HG03159 (cell line): Measurements from ENCODE around the gene TBL1X.

Experiments used
- ATAC-seq: cut with Tn5 transposase; IDR thresholded peaks from one replicate; pipeline ENCODE4 v1.9.1; 2021; ENCODE audit warnings: mild to moderate bottlenecking, moderate library complexity; ENCODE audit not compliant: unreplicated experiment

The TBL1X gene

DNA sequence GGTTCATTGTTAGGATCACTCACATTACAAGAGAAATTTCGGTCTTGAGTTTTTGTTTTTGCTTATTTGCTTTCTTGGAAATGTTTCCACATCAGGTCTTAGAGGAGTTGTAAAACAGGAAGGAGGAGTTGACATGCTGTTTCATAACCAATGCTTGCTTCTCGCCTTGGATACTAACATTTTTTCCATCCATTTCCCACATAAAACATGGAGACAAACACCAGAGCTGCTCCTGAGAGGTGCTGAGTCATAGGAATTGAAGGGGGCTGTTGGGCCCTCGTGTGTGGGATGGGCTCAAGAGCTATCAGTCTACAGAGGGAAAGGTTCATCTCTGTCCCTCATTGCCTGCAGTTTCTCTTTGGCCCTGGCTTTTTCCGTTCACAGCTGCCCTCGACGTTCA, 29.9 kb downstream of the TBL1X start:
- ATAC-seq = no peak

DNA sequence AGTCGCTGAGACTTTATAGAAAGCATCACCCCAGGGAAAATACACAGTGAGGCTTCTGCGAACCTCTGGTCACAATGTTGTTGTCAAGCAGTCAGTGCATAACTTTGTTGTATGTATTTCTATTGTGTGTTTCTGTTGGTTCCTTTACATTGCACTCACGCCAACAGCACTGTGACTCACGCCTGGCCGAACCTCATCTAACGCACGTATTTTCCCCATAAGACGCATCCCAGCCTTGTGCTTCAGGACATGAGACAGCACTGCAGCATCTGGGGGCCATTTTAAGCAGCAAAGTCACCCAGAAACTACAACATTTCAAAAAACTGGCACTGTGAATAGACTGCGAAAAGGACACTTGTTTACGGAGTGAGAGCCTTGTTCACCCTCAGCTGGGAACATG, 30.6 kb downstream of the TBL1X start:
- no peak for ATAC-seq

DNA sequence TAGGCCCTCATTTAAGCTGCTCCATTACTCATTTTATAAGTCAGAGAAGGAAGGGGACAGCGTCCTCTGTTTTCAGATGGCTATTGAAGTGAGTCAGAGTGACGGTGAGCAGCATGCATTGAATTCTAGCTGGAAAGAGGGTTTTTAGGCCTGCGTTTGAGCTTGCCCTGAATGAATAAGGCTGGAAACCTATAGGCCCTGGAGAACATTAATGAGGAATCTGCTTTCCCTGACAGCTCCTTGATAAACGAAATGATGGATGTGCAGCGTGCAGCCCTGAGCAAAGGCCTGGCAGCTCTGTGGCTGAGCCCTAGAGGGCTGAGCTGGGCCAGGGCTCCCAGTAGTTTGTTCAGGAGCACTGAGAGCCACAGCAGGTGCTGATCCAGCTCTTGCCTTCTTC, 33.4 kb downstream of the TBL1X start:
- ATAC-seq = no peak

DNA sequence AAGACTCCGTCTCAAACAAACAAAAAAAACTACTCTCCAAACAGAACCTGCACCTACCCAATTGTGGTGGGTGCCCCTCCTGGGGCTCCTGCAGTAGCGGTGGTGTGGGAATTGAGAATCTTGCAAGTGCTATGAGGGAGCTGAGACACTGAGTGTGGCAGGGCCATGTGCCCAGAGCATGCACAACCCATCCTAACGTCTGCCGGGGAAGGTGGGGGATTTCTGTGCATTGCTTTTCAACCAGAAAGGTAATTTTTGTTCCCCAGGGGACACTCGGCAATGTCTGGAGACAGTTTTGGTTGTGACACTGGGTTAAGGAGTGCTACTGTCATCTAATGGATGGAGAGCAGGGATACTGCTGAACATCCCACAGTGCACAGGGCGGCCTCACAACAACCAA, 35.7 kb downstream of the TBL1X start:
- ATAC-seq = no peak

DNA sequence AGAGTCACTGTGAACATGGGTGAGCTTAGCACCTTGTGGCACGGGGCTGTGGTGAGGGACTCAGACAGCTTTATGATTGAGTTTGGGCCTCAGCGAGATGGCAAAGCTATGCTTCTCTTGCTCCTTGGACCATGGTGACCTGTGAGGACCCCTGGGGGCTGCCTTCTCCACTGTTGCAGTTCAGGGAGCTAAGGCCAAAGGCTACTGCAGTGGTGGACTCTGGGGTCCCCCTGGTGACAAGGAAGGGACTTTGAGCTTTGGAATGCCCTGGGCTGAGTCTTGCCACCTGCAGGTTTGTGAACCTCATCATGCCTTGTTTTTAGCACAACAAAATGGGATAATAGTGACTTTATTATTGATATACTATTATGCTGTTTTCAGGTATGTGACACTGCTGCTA, 36.5 kb downstream of the TBL1X start:
- ATAC-seq = no peak

DNA sequence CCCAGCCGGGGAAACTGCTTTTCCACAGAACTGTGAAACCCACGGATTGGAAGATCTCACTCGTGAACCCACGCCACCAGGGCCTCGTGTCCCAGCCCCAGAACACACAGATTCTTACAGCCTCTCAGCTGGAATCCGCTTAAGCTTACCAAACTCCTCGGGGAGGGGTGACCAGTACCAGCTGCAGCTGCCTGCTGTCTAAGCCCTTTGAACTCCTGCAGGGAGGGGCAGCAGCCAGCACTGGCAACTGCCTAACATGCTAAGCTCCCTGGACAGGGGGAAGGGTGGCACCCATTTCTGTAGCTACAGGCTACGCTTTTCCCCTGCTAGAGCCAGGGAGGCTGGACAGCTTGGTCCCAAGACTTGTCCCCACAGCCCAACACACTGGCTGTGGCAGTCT, 38.4 kb downstream of the TBL1X start:
- ATAC-seq = no peak

DNA sequence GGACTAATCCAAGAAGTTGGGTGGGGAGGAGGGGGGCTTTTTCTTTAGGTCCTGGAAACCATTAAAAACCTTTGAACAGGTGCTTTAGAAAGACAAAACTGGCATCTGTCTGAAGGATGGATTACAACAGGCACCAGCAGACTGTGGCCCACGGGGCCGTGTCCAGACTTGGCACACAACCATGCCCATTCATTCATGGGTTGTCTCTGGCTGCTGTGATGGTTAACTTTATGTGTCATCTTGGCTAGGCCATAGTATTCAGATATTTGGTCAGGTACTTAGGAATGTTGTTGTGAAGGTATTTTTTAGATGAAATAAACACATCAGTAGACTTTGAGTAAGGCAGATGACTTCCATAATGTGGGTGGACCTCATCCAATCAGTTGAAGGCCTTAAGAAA, 45.5 kb downstream of the TBL1X start:
- ATAC-seq = no peak

DNA sequence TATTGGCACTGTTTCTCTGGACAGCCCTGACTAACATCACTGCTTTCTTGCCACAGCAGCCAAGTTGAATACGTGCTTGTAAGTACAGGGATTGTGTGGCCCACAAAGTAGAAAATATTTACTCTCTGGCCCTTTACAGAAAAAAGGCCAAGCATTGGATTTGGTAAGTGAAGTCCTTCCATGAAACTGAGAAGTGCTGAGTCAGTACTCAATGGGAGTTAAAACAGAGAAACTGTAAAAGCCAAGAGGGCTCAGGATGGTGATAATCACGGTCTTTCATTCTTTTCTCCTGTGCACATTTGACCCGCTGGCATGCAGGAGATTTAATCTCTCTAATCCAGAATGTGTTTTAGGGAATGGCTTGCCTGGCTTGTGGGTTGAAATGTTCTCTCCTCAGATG, 46.1 kb downstream of the TBL1X start:
- no peak for ATAC-seq

DNA sequence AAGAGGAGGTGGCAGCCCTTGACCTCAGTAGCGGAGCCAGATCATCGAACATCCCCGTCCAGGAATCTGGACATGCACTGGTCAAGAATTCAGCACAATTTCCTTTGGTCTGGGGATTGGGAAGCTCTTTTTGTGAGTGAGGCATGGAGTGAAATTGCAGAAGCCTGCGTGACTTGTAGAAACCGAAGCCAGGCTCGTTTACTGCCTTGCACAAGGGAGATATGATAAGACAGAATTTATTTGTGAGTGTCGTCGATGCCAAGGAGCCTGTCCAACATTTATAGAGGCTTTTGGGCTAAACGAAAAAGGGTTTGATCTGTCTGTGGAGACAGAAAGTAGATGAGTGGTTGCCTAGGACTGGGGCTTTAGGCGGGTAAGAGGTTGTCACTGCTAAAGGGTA, 50.6 kb downstream of the TBL1X start:
- ATAC-seq = no peak

DNA sequence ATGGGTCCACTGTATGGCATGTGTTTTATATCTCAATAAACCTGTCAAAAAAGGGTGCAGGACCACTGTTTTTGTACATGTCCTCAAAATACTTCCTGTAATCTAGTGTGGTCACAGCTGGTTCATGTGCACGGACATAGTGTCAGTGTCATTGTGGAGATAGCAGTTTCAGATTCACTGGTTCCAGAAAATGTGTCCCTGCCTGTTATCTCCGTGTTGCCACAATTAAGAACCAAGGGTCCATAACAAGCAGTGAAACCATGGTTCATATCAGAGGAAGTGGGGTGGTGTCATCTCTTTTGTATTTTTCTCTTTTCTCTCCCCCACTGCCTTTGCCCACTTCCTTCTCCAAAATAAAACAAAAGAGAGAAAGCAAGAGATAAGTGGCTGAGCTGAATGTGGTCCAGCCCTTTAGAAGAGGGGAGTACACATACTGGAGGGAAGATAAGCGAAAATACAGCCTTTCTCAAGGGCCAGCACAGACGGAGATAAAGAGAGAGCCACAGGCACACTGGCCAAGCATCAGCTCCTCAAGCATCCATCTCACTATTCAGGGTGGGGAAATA, 51.2 kb downstream of the TBL1X start:
- peak; percentile 71 for ATAC-seq

DNA sequence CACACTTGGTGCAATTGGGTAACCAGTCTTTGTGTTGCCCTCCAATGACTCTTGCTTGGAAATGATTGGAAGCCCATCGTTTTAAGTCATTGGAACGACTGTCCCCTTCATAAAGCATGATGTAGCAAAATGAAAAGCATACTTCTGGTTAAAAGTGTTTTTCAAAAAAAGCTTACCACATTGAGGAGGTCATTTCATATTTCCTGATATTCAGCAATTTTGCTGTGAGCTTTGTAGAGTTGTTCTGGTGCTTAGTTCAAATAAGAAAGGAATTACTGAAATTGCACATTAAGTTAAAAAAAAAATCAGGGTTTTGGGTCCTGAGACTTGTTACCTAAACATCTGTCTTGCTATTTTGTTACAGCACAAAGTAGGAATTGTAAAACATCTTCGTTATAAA, 51.8 kb downstream of the TBL1X start:
- ATAC-seq = no peak

DNA sequence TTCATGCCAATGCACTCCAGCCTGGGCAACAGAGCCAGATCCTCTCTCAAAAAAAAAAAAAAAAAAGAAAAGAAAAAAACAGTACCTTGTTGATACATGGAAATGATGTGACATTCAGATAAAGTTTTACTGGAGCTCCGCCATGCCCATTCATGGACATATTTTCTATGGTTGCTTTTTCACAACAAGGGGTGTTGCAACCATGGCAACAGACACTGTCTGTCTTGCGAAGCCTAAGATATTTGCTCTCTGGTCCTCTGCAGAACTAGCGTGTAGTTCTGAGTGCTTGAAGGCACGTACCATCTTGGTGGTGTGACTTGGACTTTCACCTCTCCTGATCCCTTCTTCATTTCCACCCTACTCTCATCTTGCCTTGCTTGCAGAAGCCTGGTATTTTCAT, 53.2 kb downstream of the TBL1X start:
- ATAC-seq = no peak

DNA sequence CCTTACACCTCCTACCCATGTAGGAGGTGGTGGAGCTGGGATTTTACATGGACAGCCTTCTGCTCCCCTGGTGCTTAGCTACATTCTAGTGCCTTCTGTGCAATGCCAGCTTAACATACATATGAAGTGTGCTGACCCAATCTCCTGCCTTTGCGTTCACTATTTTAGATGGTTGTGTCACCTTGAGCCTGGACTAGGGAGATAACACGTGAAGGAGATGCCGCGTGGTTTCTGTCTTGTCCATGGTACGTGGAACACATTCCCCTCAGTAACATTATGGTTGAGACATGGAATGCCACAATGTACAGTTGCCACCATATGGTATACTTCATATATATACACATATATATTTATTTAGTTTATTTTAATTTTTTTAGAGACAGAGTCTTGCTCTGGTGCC, 54.0 kb downstream of the TBL1X start:
- no peak for ATAC-seq

DNA sequence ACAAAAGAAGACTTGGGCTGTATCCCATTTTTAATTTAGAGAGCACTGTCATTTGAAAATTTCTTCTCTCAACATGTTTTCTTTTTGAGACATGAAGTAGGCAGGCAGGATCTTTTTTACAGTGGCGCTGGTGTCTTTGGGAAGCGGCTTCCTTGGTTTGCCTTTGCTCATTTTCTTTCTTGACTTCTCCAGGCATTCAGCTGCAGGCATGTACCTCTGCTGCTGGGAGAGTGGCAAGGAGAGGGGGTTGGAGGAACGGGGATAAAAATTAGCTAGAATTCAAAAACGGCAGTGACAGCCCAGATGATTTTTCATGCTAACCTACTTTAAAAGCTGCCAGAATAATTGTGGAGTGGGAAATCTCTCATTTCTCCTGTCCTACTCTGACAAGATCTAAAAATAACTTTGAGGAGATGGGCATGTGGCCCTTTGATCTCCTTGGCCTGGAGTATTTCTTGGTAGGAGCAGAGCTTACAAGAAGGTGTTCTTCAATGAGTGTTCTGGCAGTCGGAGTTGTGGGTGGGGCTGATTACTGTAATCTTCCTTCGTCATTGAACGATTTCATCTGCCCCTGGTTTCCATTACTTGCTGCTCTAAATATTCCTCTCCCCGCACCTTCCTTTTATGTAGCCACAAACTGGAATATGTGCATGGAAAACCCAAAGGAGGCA, 54.8 kb downstream of the TBL1X start:
- ATAC-seq = no peak

DNA sequence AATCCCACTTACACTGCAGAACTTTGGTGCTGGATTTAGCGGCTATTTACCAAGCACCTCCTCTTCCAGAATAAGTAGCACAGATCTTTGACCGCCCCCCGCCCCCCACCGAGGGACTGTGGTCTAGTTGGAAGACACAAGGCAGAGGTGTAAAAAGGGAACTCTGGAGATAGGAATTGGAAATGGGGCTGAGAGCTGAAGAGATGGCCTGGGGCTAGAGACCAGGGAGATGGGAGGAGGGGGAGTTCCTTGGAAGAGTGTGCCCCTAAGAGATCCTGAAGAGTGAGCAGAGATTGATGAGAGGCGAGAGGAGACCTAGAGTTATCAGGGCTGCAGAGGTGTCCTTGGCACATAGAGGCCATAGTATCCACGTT, 55.3 kb downstream of the TBL1X start:
- ATAC-seq = no peak

DNA sequence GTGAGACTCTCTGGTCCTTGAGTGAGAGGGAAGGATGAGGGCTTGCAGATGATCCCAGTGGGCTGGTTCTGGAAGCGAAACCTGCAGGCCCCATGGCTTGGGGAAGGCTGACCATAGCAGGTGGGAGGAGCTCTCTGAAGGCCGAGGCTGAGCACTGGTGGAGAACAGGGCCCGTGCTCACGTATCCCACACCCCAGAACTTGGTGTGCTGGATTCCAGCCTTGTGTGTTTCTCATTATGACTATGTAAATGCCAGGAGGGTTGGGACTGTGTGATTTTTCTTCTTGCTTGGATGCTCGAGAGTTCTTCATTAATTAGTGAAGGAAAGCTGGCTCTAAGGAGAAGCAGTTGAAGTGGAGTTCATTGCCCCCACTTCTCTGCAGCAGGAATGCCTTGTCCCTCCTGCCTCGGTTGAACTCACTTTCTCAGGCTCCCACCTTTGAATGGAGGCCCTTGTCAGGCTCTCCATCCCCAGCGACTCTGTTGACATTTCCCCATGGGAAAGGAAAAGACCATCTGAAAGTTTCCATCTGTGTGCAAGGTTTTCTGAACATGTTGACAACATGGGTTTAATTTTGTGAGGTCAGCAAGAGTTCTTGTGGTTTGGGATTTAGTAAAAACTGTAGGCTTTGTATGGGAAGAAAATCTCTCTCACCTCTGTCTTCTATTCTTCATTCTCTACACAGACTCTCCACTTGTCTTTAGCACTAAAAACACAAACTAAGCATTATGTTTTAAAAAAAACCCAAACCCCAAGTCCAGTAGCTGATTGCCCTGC, 57.7 kb downstream of the TBL1X start:
- ATAC-seq = no peak

DNA sequence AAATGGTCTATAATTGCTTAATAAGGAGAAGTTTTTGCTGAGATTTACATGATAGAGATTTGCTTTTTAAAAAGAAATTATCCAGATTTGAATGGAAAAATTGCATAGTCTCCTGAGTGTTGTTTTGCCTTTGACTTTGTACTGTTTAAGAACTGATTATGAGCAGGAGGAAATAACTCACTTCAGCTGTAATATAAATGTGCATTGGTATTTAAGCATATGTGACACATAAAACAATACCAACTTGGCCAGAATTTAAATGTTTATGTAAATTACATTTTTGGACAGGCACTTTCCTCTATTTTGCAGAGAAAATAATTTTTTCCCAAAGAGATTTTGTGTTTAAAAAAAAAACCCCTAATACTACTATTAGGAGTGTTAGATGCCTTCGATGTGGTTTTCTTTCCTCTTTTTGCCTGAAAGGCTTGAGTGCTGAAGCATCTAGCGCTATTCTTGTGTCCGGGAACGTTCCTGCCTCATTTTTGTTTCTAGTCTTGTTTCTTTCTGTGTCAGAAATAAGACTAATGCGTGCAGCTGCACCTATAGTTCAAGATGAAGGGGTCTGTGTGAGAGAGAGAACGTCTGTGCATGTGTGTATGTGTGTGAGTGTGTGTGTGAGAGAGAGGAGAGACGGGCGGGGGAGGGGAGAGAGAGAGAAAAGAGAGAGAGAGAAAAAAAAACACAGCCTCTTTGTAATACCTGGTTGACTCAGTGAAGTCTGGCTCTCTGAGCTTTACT, 60.8 kb downstream of the TBL1X start:
- no peak for ATAC-seq

DNA sequence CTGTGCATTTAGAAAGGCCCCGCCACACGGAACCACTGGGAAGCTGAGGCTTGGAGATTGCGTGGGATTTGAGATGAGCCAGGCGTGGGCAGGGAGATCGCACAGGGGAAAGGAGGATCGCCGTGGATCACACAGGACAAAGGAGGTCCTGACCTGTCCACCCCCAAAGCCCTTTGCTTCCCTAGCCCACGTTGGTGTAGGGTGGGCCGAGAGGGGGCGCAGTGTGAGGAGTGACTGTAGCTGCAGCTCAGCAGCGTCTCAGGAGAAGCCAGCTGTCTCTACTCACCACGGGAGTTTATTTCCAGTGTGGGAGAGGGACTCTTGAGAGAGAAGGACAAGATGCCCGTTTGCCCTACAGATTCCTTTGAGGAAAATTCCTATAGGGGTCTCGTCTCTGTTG, 62.1 kb downstream of the TBL1X start:
- no peak for ATAC-seq

DNA sequence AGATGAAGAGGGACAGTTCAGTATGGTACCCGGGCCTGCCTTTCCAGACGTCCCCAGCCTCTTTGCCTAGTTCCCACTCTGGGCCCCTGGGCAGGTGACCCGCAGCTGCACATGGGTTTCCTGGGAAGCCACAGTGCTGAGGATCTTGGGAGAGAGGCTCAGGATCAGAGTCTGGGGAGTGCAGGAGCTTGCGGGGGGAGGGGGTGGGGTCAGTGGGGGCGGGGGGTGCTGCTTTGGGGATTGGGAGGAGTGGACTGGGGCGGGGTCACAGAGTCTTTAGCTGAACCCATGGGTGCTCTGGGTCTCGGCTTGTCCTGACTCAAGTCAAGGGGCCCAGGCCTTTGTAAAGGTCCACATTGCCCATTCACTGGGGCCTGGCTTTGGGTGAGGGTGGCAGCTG, 63.6 kb downstream of the TBL1X start:
- ATAC-seq = no peak

DNA sequence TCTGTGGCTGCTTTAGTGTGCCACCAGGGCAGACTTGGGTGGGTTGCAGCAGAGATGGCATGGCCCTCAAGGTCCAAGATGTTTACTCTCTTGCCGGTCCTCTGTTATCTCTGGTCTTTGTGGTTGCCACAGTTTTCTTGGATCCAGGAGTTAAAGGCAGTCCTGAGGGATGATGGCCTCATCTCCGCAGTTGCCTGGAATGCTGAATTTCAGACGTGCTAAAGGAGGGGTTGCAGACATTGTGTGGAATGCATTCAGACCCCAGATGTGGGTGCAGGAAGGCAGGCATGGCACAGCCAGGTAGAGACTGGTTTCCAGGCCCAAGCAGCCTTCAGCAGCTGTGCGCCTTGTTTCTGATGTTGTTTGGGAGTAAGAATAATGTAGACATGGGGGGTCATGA, 64.4 kb downstream of the TBL1X start:
- ATAC-seq = no peak

DNA sequence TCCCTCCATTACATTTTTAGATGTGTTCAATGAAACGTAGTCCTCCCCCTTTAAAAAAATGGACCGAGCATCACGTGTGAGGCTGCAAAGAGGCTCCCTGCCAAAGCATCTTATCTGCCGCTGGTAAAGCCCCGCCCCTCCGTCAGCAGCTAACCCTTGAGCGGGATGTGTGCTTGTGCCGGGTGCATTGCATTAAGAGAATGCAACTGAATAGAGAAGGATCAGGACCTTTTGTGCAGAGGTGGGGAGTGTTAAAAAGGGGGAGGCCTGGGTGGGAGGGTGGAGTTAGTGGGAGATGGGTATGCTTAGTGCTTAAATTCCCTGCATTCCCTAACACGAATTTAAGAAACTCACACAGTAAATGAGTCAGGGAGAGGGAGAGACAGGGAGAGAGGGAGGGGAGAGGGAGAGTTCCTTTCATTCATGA, 66.0 kb downstream of the TBL1X start:
- ATAC-seq = peak; percentile 90

DNA sequence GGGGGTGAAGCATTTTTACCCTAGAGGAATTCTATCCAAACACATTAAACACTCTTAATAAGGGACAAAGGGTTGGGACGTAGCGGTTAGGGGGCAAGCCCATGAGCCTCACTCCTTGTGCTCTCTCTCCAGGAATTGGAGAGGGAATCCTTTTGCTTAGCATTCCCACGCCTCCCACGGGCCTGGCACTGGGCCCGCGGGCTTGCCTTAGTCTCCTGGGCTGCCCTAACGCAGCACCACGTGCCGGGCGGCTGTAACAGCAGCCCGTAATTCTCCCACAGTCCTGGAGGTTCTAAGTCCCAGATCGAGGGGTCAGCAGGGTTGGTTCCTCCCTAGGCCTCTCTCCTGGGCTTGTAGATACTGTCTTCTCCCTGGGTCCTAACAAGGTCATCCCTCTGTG, 67.5 kb downstream of the TBL1X start:
- ATAC-seq = no peak
